HepG2 (cell line): ENCODE data around the gene GAREM2. TPM values are rescaled to one million over a fixed set of nuclear protein-coding genes. Genes with fewer than 3 reads are reported as not detected.

Experiments used
- CREB1 ChIP-seq, 2 experiments: fragments of 450-650 bp in 1 of 2; IDR thresholded peaks; 2 replicates each; pipeline ENCODE4 v1.6.1; 2016 to 2017; ENCODE audit warnings: control low read depth in 1 of 2, mild to moderate bottlenecking in 1 of 2, missing compliant biosample characterization in 1 of 2, missing genetic modification characterization in 1 of 2
- DNMT3B ChIP-seq: conservative IDR thresholded peaks from 2 replicates; pipeline ENCODE4 v1.6.1; 2016; ENCODE audit warnings: missing biosample characterization, control low read depth
- FOXA3 ChIP-seq: IDR thresholded peaks from 2 replicates; pipeline ENCODE4 v1.6.1; 2016; ENCODE audit warnings: missing genetic modification reagents, missing compliant biosample characterization
- HIVEP1 ChIP-seq: sonication (generic); formaldehyde crosslinking; IDR thresholded peaks from 2 replicates; pipeline ENCODE4 v1.4.0; 2020; ENCODE audit warnings: mild to moderate bottlenecking, missing genetic modification reagents
- IKZF5 ChIP-seq: IDR thresholded peaks from 2 replicates; pipeline ENCODE4 v1.6.1; 2018; ENCODE audit warnings: missing genetic modification reagents, mild to moderate bottlenecking, missing compliant biosample characterization
- MIER3 ChIP-seq: IDR thresholded peaks from 2 replicates; pipeline ENCODE4 v1.6.1; 2016; ENCODE audit warnings: missing compliant biosample characterization, borderline replicate concordance
- PHF20 ChIP-seq: sonication (generic); formaldehyde crosslinking; IDR thresholded peaks from 2 replicates; pipeline ENCODE4 v1.5.0; 2020; ENCODE audit warnings: mild to moderate bottlenecking, missing genetic modification reagents
- RARA ChIP-seq: IDR thresholded peaks from 2 replicates; pipeline ENCODE4 v1.6.1; 2016; ENCODE audit warnings: missing genetic modification reagents, missing compliant biosample characterization
- RXRB ChIP-seq: IDR thresholded peaks from 2 replicates; pipeline ENCODE4 v1.6.1; 2016; ENCODE audit warnings: borderline replicate concordance, missing genetic modification reagents, missing compliant biosample characterization
- SOX13 ChIP-seq, 3 experiments: fragments of 450-650 bp in 1 of 3; sonication (generic) in 1 of 3; formaldehyde crosslinking in 1 of 3; IDR thresholded peaks in 2 of 3; conservative IDR thresholded peaks in 1 of 3; 2 replicates each; pipeline versions ENCODE4 v1.5.0 to v1.6.1; 2016 to 2020; ENCODE audit warnings: antibody characterized with exemption in 1 of 3, mild to moderate bottlenecking in 1 of 3, missing compliant biosample characterization in 1 of 3, missing genetic modification reagents in 1 of 3, moderate library complexity in 1 of 3
- TFAP4 ChIP-seq: sonication (generic); IDR thresholded peaks from 2 replicates; pipeline ENCODE4 v1.6.1; 2016; ENCODE audit warnings: low read depth, borderline replicate concordance
- ZBTB34 ChIP-seq: sonication (generic); formaldehyde crosslinking; IDR thresholded peaks from 2 replicates; pipeline ENCODE4 v1.8.0; 2022; ENCODE audit warnings: mild to moderate bottlenecking, missing genetic modification reagents
- ZKSCAN8 ChIP-seq: IDR thresholded peaks from 2 replicates; pipeline ENCODE4 v1.6.1; 2016; ENCODE audit warnings: borderline replicate concordance, missing genetic modification reagents, missing compliant biosample characterization
- ZNF331 ChIP-seq: sonication (generic); formaldehyde crosslinking; IDR thresholded peaks from 2 replicates; pipeline ENCODE4 v1.4.0; 2020; ENCODE audit warnings: missing genetic modification reagents
- ZNF367 ChIP-seq: sonication (generic); formaldehyde crosslinking; IDR thresholded peaks from 2 replicates; pipeline ENCODE4 v1.4.0; 2020; ENCODE audit warnings: missing genetic modification reagents, borderline replicate concordance
- ZNF441 ChIP-seq: sonication (generic); formaldehyde crosslinking; IDR thresholded peaks from 2 replicates; pipeline ENCODE4 v1.7.0; 2021; ENCODE audit warnings: missing genetic modification reagents, borderline replicate concordance
- ZNF605 ChIP-seq: sonication (generic); formaldehyde crosslinking; IDR thresholded peaks from 2 replicates; pipeline ENCODE4 v1.8.0; 2022; ENCODE audit warnings: mild to moderate bottlenecking, missing genetic modification reagents
- ZNF609 ChIP-seq: sonication (generic); formaldehyde crosslinking; IDR thresholded peaks from 2 replicates; pipeline ENCODE4 v1.4.0; 2020; ENCODE audit warnings: mild to moderate bottlenecking, missing genetic modification reagents, borderline replicate concordance
- ZNF724P ChIP-seq: sonication (generic); formaldehyde crosslinking; IDR thresholded peaks from 2 replicates; pipeline ENCODE4 v1.8.0; 2022; ENCODE audit warnings: missing genetic modification reagents, borderline replicate concordance
- ZNF768 ChIP-seq: sonication (generic); formaldehyde crosslinking; IDR thresholded peaks from 2 replicates; pipeline ENCODE4 v1.4.0; 2020; ENCODE audit warnings: missing genetic modification reagents
- ZNF772 ChIP-seq: sonication (generic); formaldehyde crosslinking; IDR thresholded peaks from 2 replicates; pipeline ENCODE4 v1.5.0; 2020; ENCODE audit warnings: mild to moderate bottlenecking, missing genetic modification reagents
- ZNF792 ChIP-seq: IDR thresholded peaks from 2 replicates; pipeline ENCODE4 v1.6.1; 2016
- polyA plus RNA-seq, 8 experiments: library from polyadenylated mRNA; depleted of rRNA in 3 of 8; stranded (reverse) in 7 of 8; unstranded in 1 of 8; fragments of >200 nt; fragmentation: Illumina TruSeq in 4 of 8; extraction: Trizol in 4 of 8; gene quantifications; 2 replicates each; pipeline versions ENCODE4 v1.2.1 to v1.2.3, GENCODE V29; 2011 to 2016; ENCODE audit warnings: low read depth in 4 of 8, missing spikeins in 1 of 8, mixed read lengths in 1 of 8; ENCODE audit not compliant: insufficient read depth in 1 of 8
- total RNA-seq, 5 experiments: library from RNA; depleted of rRNA; stranded (reverse); fragments of >200 nt; fragmentation: Illumina TruSeq; extraction: Trizol; gene quantifications; 2 replicates each; pipeline ENCODE4 v1.2.3, GENCODE V29; 2016; ENCODE audit warnings: low read depth in 1 of 5

The GAREM2 gene
- total and polyA plus RNA-seq, 2 of the 13 experiments (the other 11 are each of a cell fraction or from before 2014, with no cell fraction given) = 0.29 to 0.38 TPM

- TF ChIP-seq ZNF331 (CRISPR knock-in tag) (peak; percentile 88), ZNF792 (CRISPR knock-in tag) (0 out of 2 replicates have a peak, but pooled peaks have one; percentile 10), FOXA3 (peak; percentile 92), ZNF367 (CRISPR knock-in tag) (no peak), CREB1 (IDR thresholded peaks at IDR 0.05) (no peak), CREB1 (CRISPR knock-in tag; IDR thresholded peaks at IDR 0.05) (peak; percentile 45; the same call in 1 of the 2 replicates), ZNF605 (CRISPR knock-in tag) (no peak), PHF20 (CRISPR knock-in tag) (no peak), HIVEP1 (CRISPR knock-in tag) (no peak), ZNF724P (CRISPR knock-in tag) (no peak), DNMT3B (CRISPR knock-in tag) (no peak), ZBTB34 (CRISPR knock-in tag) (0 out of 2 replicates have a peak, but pooled peaks have one; percentile 24), RXRB (peak; percentile 98), TFAP4 (no peak), ZNF609 (no peak), MIER3 (CRISPR knock-in tag) (peak; percentile 87), ZNF441 (CRISPR knock-in tag) (no peak), ZKSCAN8 (CRISPR knock-in tag) (0 out of 2 replicates have a peak, but pooled peaks have one; percentile 67), SOX13 (IDR thresholded peaks at IDR 0.05) (no peak), SOX13 (CRISPR knock-in tag; conservative IDR thresholded peaks at IDR 0.05 in 1 of 2, IDR thresholded peaks at IDR 0.05 in 1 of 2) (peak in 1 of 2 experiments; percentile 60; a peak in 2 of 4 replicates), RARA (CRISPR knock-in tag) (peak; percentile 74), IKZF5 (CRISPR knock-in tag) (no peak), ZNF772 (CRISPR knock-in tag) (no peak), ZNF768 (no peak)
These were observed 65.5 kb downstream of the GAREM2 start (continued) for GRCh38 chr2:26238311-26238958.
